AG04449 (cell line): ENCODE measurements around the gene AASDH.

Source experiments
- CTCF ChIA-PET: fragments of 350-600 bp; formaldehyde crosslinking; extraction: SDS; loops from one replicate; lab custom pipeline; 2021; ENCODE audit warnings: antibody characterized with exemption; lab: Yijun Ruan, JAX
- POLR2A ChIA-PET: fragments of 400-600, 350-600 bp; formaldehyde crosslinking; extraction: SDS; loops from one replicate; lab custom pipeline; 2020; ENCODE audit warnings: antibody characterized with exemption, inconsistent platforms; lab: Yijun Ruan, JAX
- DNase-seq: peaks from one replicate; pipeline ENCODE4 v3.0.0-alpha.2; 2010; ENCODE audit warnings: low read depth, low spot score
- H3K4me3 ChIP-seq: 2 replicates; pipeline ENCODE4 v1.5.1; 2011; ENCODE audit warnings: low read depth, mild to moderate bottlenecking, control low read depth, low read length
- CTCF ChIP-seq: IDR thresholded peaks from one replicate; pipeline ENCODE4 v1.5.1; 2011; ENCODE audit warnings: mild to moderate bottlenecking, moderate library complexity, low read length, control low read depth, inconsistent platforms; ENCODE audit not compliant: insufficient read depth; ENCODE audit errors: missing control alignments

AASDH gene

GRCh38 chr4:56296526-56296925 lies 90.8 kb downstream of the AASDH start:
- TF ChIP-seq CTCF: no peak
- no peak overlapping the region for H3K4me3 ChIP-seq
- ChIA-PET POLR2A (no interaction called here), CTCF (no interaction called here)
- DNase-seq: no peak

GRCh38 chr4:56293121-56293520 lies 94.2 kb downstream of the AASDH start:
- TF ChIP-seq CTCF: no peak
- ChIA-PET CTCF (no interaction called here), POLR2A (no interaction called here)
- no peak overlapping the region for H3K4me3 ChIP-seq
- DNase-seq: no peak

DNA sequence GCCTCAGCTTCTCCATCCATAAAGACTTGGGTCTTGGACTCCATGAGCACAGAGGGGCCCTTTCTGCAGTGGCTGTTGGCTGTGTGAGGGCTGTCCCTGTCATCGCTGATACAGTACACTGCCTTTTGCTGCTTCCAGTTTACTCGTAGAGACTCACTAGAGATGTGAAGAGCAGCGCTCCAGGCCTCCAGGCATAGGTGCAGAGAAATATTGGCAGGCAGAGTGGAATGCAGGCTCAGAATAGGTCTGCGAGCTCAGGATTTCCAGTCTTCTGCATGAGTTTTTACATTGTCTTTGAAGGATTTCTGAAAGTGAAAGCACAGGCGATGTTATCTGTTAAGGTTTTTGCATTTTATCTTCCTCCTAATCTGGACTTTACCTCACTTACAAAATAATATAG lies 97.4 kb downstream of the AASDH start:
- no peak for TF ChIP-seq CTCF
- ChIA-PET POLR2A (no interaction called here), CTCF (interaction anchor here (0.9 to 1.0 kb wide), 2 partner anchors 11 to 13 kb away, joined by 3 read pairs; no protein-coding TSS in a partner anchor)
- DNase-seq: no peak
- no peak overlapping the region for H3K4me3 ChIP-seq

DNA sequence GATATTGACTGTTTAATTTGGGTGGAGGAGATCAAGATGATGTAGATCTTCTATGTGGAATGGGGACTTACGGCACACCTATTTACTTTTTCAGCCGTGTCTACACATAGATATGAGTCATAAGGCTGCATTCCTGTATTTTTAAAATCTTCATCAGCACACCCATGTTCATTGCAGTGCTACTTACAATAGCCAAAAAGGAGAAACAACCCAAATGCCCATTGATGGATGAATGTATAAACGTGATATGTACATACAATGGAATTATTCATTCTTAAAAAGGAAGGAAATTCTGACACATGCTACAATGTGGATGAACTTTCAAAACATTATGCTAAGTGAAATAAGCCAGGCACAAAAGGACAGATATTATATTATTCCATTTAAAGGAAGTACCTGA lies 98.6 kb downstream of the AASDH start:
- TF ChIP-seq CTCF: no peak
- H3K4me3 ChIP-seq: no peak overlapping the region
- CTCF ChIA-PET: no interaction called here
- POLR2A ChIA-PET: no interaction called here
- no peak for DNase-seq
